ENCODE results near the gene PTPRN2. TPM values are rescaled to one million over a fixed set of nuclear protein-coding genes. Genes with fewer than 3 reads are reported as not detected.

Gene PTPRN2
- total and polyA plus RNA-seq, 9 of the 15 experiments (the other 6 are each of a cell fraction or from before 2014, with no cell fraction given): not detected

GRCh38 chr7:158098125-158099030 is 489.2 kb downstream of the PTPRN2 start:
- ChIA-PET POLR2A (interaction anchor here (1.0 kb wide), 1 partner anchor 21 kb away, joined by 3 read pairs; no protein-coding TSS in a partner anchor), CTCF (ENCODE audit: low intra/inter-chr PET ratio) (no interaction called here)
- 8% methylated on average over 45 of the region's 54 CpGs for WGBS (ENCODE audit: insufficient coverage, low coverage, missing lambda C conversion rate)
- no peak overlapping the region for H3K27ac ChIP-seq (ENCODE audit: extremely low read depth, low read depth, low read length)
- H4K20me1 ChIP-seq (replicated peaks; ENCODE audit: control insufficient read depth, insufficient read depth, low read length): 0 out of 2 replicates have a peak, but pooled peaks cover 4% of the 10 kb centered on the region
- no peak overlapping the region for H2AFZ ChIP-seq (ENCODE audit: low read depth, low read length)
- no peaks in the 10 kb centered on the region for H3K9me3 ChIP-seq (replicated peaks; ENCODE audit: control insufficient read depth, insufficient read depth, low read depth, low read length)
- intact Hi-C loops (cut with micrococcal nuclease) (no loop called here), in situ Hi-C loops (cut with MboI) (no loop called here)
- BruUV-seq (replicated peaks): no TSS peak
- DNase-seq (ENCODE audit: extremely low read depth in 1 of 4, low spot score in 3 of 4) (no peak), ATAC-seq (peak; percentile 27; the same call in 2 of the 3 replicates), FAIRE-seq (no peak)
- no peak overlapping the region for H3K4me3 ChIP-seq
- no peak overlapping the region for H3K4me2 ChIP-seq (ENCODE audit: insufficient read depth, low read length)
- H3K27me3 ChIP-seq (ENCODE audit: control insufficient read depth in 2 of 2, insufficient read depth in 2 of 2, low read length in 2 of 2): peaks cover 17 to 40% of the 10 kb centered on the region in 2 experiments; a peak in 4 of 5 replicates
- no peaks in the 10 kb centered on the region for H3K36me3 ChIP-seq (ENCODE audit: control insufficient read depth, insufficient read depth, low read length)
- H3K4me1 ChIP-seq (replicated peaks in 1 of 2; ENCODE audit: control insufficient read depth in 2 of 2, insufficient read depth in 2 of 2, low read length in 2 of 2): peaks cover 0 to 8% of the 10 kb centered on the region in 2 experiments; a peak in 1 of 5 replicates
- no peak overlapping the region; a peak in 1 of 4 replicates for H3K9ac ChIP-seq (ENCODE audit: insufficient read depth in 1 of 2, low read depth in 2 of 2, low read length in 2 of 2)
- H3K9me1 ChIP-seq (ENCODE audit: control insufficient read depth, insufficient read depth, low read length): peaks cover 2% of the 10 kb centered on the region
- no peaks in the 10 kb centered on the region for H3K79me2 ChIP-seq (ENCODE audit: control insufficient read depth, insufficient read depth, low read length)
- TF ChIP-seq ZNF561 (CRISPR knock-in tag; conservative IDR thresholded peaks at IDR 0.05) (no peak), CBFA2T3 (IDR thresholded peaks at IDR 0.05) (no peak), MAZ (CRISPR knock-in tag; conservative IDR thresholded peaks at IDR 0.05 in 1 of 2, IDR thresholded peaks at IDR 0.05 in 1 of 2) (no peak), YBX1 (IDR thresholded peaks at IDR 0.05) (no peak), TEAD2 (tag; IDR thresholded peaks at IDR 0.05) (no peak), ZNF512 (tag; IDR thresholded peaks at IDR 0.05) (no peak), ZZZ3 (IDR thresholded peaks at IDR 0.05) (no peak), TRIM28 (IDR thresholded peaks at IDR 0.05) (no peak), ZNF263 (CRISPR knock-in tag; IDR thresholded peaks at IDR 0.05; ENCODE audit: borderline replicate concordance) (no peak), ZNF518B (CRISPR knock-in tag; IDR thresholded peaks at IDR 0.05) (no peak), PTRF (tag; IDR thresholded peaks at IDR 0.05) (no peak), PURB (CRISPR knock-in tag; IDR thresholded peaks at IDR 0.05; ENCODE audit: low read depth) (no peak), FOXO4 (CRISPR knock-in tag; IDR thresholded peaks at IDR 0.05) (no peak)
- TF ChIP-seq, protein P1, sequence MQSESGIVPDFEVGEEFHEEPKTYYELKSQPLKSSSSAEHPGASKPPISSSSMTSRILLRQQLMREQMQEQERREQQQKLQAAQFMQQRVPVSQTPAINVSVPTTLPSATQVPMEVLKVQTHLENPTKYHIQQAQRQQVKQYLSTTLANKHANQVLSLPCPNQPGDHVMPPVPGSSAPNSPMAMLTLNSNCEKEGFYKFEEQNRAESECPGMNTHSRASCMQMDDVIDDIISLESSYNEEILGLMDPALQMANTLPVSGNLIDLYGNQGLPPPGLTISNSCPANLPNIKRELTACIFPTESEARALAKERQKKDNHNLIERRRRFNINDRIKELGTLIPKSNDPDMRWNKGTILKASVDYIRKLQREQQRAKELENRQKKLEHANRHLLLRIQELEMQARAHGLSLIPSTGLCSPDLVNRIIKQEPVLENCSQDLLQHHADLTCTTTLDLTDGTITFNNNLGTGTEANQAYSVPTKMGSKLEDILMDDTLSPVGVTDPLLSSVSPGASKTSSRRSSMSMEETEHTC (IDR thresholded peaks at IDR 0.05): no peak
